Endothelial cell of umbilical vein (primary cell): ENCODE results near the gene IGFBP2.

ENCODE experiments used
- EZH2 ChIP-seq: IDR thresholded peaks from 2 replicates; pipeline ENCODE4 v1.6.1; 2012; ENCODE audit warnings: borderline replicate concordance, low read depth, mild to moderate bottlenecking, moderate library complexity, low read length, inconsistent platforms; ENCODE audit not compliant: severe bottlenecking
- FOS ChIP-seq: IDR thresholded peaks from 2 replicates; pipeline ENCODE4 v1.6.1; 2011; ENCODE audit warnings: mild to moderate bottlenecking, low read length, moderate library complexity, borderline replicate concordance; ENCODE audit not compliant: insufficient read depth
- JUN ChIP-seq: IDR thresholded peaks from 2 replicates; pipeline ENCODE4 v1.6.1; 2011; ENCODE audit warnings: borderline replicate concordance, low read depth; ENCODE audit not compliant: insufficient read length, insufficient read depth
- MYC ChIP-seq: IDR thresholded peaks from one replicate; pipeline ENCODE4 v1.6.1; 2011; ENCODE audit warnings: mild to moderate bottlenecking, low read depth, low read length
- POLR2A ChIP-seq: IDR thresholded peaks from 2 replicates; pipeline ENCODE4 v1.6.1; 2012; ENCODE audit warnings: low read depth, mild to moderate bottlenecking, control low read depth, low read length
- POLR2AphosphoS5 ChIP-seq: IDR thresholded peaks from 2 replicates; pipeline ENCODE4 v1.6.1; 2012; ENCODE audit warnings: low read depth, mild to moderate bottlenecking, control low read depth, low read length, moderate library complexity; ENCODE audit not compliant: insufficient read depth
- TF ChIP-seq, protein P1 (sequence below), 2 donors: IDR thresholded peaks; 1 replicate in 1 of 2; 2 replicates in 1 of 2; pipeline ENCODE4 v1.5.1; 2011; ENCODE audit warnings: low read length in 2 of 2, mild to moderate bottlenecking in 2 of 2, moderate library complexity in 2 of 2, control low read depth in 1 of 2, inconsistent platforms in 1 of 2, low read depth in 1 of 2; ENCODE audit not compliant: insufficient read depth in 1 of 2; ENCODE audit errors: extremely low read depth in 1 of 2

DNA sequence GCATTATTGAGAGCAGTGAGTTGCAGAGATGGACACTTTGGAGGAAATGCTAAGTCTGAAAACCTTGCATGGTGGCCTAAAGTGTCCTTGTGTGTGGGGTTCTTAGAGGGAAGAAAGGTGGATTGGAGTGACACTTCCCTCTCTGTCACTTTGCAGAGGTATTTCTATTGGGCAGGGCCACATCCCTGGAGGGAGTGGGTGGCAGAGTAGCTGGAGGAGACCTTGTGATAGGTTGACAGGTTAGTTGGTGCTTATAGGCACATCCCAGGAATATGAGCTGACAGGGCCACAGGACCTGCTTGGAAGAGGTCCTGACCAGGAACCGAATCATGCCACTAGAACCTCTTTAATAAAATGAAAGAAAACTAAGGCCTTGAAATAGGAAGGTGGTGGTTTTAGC lies 63.1 kb downstream of the IGFBP2 start:
- TF ChIP-seq, protein P1, sequence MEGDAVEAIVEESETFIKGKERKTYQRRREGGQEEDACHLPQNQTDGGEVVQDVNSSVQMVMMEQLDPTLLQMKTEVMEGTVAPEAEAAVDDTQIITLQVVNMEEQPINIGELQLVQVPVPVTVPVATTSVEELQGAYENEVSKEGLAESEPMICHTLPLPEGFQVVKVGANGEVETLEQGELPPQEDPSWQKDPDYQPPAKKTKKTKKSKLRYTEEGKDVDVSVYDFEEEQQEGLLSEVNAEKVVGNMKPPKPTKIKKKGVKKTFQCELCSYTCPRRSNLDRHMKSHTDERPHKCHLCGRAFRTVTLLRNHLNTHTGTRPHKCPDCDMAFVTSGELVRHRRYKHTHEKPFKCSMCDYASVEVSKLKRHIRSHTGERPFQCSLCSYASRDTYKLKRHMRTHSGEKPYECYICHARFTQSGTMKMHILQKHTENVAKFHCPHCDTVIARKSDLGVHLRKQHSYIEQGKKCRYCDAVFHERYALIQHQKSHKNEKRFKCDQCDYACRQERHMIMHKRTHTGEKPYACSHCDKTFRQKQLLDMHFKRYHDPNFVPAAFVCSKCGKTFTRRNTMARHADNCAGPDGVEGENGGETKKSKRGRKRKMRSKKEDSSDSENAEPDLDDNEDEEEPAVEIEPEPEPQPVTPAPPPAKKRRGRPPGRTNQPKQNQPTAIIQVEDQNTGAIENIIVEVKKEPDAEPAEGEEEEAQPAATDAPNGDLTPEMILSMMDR (IDR thresholded peaks at IDR 0.05; ENCODE audit: extremely low read depth in 1 of 2, insufficient read depth in 1 of 2, low read depth in 1 of 2, low read length in 2 of 2) = no peak
- no peak for TF ChIP-seq MYC
- no peak for TF ChIP-seq FOS
- no peak for TF ChIP-seq POLR2A
- no peak for TF ChIP-seq POLR2AphosphoS5
- TF ChIP-seq JUN = no peak
- TF ChIP-seq EZH2 = no peak
